SH-SY5Y (cell line): ENCODE data around the gene GZMB.

Source experiments
- GATA2 ChIP-seq: IDR thresholded peaks from 2 replicates; pipeline ENCODE4 v1.6.1; 2011; ENCODE audit warnings: mild to moderate bottlenecking, low read depth, low read length
- GATA3 ChIP-seq: IDR thresholded peaks from 2 replicates; pipeline ENCODE4 v1.6.1; 2011; ENCODE audit warnings: low read depth, mild to moderate bottlenecking, low read length, moderate library complexity

GRCh38 chr14:24639270-24639669 is 5.3 kb upstream of the GZMB start:
- no peak for TF ChIP-seq GATA2
- TF ChIP-seq GATA3, result no peak
